Right atrium auricular region (tissue), 2 donors: Measurements from ENCODE around the gene EYA2. TPM values are rescaled to one million over a fixed set of nuclear protein-coding genes. Genes with fewer than 3 reads are reported as not detected.

Source experiments
- DNase-seq: peaks from one replicate; pipeline ENCODE4 v3.0.0-alpha.2; 2019; ENCODE audit warnings: low spot score
- H3K27ac ChIP-seq, 2 donors: fragments of 200-600 bp; sonication (generic); 1 replicate in 1 of 2; 2 replicates in 1 of 2; pipeline ENCODE4 v1.5.1; 2016 to 2019
- H3K27me3 ChIP-seq, 2 donors: fragments of 200-600 bp; sonication (generic); one replicate each; pipeline versions ENCODE4 v1.5.1 to v1.6.0; 2017 to 2019
- H3K36me3 ChIP-seq: fragments of 200-600 bp; sonication (generic); one replicate; pipeline ENCODE4 v1.5.1; 2016
- H3K4me1 ChIP-seq, 2 donors: fragments of 200-600 bp; sonication (generic); one replicate each; pipeline versions ENCODE4 v1.5.1 to v1.6.0; 2017 to 2019
- H3K4me3 ChIP-seq, 2 donors: fragments of 200-600 bp; sonication (generic); 1 replicate in 1 of 2; 2 replicates in 1 of 2; pipeline ENCODE4 v1.5.1; 2017 to 2019; ENCODE audit warnings: mild to moderate bottlenecking in 1 of 2, moderate library complexity in 1 of 2
- H3K9me3 ChIP-seq, 2 donors: fragments of 200-600 bp; sonication (generic); one replicate each; pipeline ENCODE4 v1.5.1; 2019
- total RNA-seq, 2 donors: library from RNA; depleted of rRNA; stranded (reverse); fragments of >200 nt; gene quantifications; one replicate each; pipeline ENCODE4 v1.1.0, GENCODE V29; 2016
- TF ChIP-seq, protein P1 (sequence below), 2 donors: fragments of 200-600 bp; sonication (generic); IDR thresholded peaks; one replicate each; pipeline ENCODE4 v1.5.1; 2019; ENCODE audit warnings: antibody characterized with exemption in 2 of 2

The EYA2 gene
- total RNA-seq, 2 donors from 2014 or later: 0.30 to 2.6 TPM

DNA sequence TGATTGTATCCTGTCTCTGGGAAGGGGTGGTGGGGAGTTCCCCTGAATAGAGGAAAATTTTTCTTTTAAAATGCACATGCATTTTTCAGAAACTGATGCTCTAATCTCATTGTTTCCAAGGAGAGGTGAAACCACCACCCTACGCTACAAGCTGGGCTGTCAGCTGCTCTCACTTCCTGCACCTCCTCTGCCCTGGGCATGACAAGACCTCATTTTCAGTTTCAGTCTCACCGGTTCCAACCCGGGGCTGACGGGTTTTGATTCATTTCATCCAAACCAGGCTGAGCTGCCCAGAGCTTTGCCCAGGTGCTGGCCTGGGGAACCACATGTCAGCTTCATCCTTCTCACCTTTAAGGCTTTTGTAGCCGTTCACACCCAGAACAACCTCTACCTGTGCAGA is 99.7 kb downstream of the EYA2 start:
- H3K36me3 ChIP-seq: no peaks in the 10 kb centered on the region
- no peak overlapping the region for H3K4me3 ChIP-seq
- no peaks in the 10 kb centered on the region for H3K9me3 ChIP-seq
- no peaks in the 10 kb centered on the region for H3K27me3 ChIP-seq
- no peak overlapping the region for H3K27ac ChIP-seq
- H3K4me1 ChIP-seq: no peaks in the 10 kb centered on the region
- no peak for DNase-seq
- TF ChIP-seq, protein P1, sequence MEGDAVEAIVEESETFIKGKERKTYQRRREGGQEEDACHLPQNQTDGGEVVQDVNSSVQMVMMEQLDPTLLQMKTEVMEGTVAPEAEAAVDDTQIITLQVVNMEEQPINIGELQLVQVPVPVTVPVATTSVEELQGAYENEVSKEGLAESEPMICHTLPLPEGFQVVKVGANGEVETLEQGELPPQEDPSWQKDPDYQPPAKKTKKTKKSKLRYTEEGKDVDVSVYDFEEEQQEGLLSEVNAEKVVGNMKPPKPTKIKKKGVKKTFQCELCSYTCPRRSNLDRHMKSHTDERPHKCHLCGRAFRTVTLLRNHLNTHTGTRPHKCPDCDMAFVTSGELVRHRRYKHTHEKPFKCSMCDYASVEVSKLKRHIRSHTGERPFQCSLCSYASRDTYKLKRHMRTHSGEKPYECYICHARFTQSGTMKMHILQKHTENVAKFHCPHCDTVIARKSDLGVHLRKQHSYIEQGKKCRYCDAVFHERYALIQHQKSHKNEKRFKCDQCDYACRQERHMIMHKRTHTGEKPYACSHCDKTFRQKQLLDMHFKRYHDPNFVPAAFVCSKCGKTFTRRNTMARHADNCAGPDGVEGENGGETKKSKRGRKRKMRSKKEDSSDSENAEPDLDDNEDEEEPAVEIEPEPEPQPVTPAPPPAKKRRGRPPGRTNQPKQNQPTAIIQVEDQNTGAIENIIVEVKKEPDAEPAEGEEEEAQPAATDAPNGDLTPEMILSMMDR (IDR thresholded peaks at IDR 0.05): no peak

DNA sequence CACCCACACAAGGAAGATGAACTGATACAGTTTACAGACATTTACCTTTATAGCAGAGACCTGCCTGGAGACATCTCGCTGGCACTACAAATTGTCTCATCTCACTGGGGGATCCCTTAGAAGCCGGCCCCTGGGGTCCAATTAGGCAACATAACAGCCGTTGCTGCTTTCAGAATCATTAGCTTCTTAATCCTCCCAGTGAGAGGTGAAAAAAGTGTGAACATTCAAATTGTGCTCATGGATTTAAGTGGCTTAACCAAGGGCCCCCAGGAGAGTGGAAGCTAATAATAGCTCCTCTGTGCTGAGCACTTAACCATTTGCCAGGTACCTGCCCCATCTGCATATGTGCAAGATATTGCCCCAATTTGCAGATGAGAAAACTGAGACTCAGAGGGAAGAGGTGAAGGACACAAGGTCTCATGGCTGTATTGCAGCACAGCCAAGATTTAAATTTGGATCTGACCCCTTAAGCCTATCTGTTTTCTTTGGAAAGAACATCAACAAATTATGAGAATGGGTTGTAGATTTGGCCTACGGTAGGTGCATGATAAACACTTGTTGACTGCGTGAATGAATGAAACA is 101.0 kb downstream of the EYA2 start:
- no peak overlapping the region for H3K4me3 ChIP-seq
- TF ChIP-seq, protein P1 (IDR thresholded peaks at IDR 0.05): no peak
- no peaks in the 10 kb centered on the region for H3K9me3 ChIP-seq
- H3K27ac ChIP-seq: no peak overlapping the region
- no peaks in the 10 kb centered on the region for H3K4me1 ChIP-seq
- no peaks in the 10 kb centered on the region for H3K36me3 ChIP-seq
- no peaks in the 10 kb centered on the region for H3K27me3 ChIP-seq
- DNase-seq: no peak

DNA sequence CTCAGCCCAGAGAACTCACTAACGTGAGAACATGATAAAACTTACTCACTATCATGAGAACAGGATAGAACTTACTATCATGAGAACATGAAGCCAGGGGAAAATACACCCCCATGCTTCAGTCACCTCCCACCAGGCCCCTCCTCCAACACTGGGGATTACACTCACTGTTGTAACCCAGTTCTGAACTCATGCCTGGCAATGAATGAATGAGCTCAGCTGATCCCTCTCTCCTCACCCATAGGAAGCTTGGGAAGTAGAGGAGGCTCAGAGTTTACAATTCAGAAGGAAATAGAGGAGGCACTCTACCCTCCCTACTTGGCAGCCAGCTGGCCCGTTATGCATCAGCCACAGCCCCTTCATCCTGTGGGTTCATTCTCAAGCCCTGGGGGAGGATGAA is 102.5 kb downstream of the EYA2 start:
- TF ChIP-seq, protein P1 (IDR thresholded peaks at IDR 0.05): no peak
- Histone ChIP-seq H3K4me3 (no peak overlapping the region), H3K9me3 (no peaks in the 10 kb centered on the region), H3K27ac (no peak overlapping the region), H3K27me3 (no peaks in the 10 kb centered on the region), H3K36me3 (no peaks in the 10 kb centered on the region), H3K4me1 (no peaks in the 10 kb centered on the region)
- DNase-seq: no peak

DNA sequence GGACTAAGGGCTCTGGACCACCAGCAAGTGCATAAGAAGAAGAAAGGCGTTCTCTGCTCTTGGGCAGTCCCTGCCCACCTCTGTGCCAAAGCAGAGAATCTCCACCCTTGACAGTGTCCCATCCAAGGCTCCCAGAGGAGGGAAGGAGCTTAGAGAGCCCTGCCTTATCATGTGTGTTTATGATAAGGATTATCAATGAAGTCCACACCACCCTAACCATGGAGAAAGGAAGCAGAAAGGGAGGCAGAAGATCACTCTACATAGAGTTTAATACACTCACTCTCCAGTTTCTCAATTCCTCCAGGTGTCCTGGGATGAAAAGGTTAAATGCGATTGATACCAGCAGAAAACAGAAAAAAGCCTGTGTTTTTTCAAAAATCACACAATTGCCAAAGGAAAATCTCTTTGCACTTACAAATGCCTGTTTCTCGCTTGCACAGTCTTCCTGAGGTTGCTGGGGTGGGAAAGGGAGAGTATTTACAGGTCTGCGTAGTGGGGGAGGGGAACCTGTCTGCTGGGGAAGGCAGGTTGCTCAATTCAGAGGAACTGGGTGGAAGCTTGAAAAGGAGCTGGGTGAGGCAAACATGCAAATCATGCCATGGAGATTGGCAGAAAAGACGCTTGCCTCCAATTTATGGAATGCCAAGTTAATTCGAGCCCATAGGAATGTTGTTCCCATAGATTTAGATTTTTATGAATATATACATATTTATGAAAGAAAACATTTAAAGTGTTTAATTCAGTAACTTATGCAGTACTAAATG is 104.0 kb downstream of the EYA2 start:
- DNase-seq: no peak
- H3K4me3 ChIP-seq: no peak overlapping the region
- H3K36me3 ChIP-seq: no peaks in the 10 kb centered on the region
- no peaks in the 10 kb centered on the region for H3K9me3 ChIP-seq
- H3K27ac ChIP-seq: no peak overlapping the region
- no peaks in the 10 kb centered on the region for H3K4me1 ChIP-seq
- TF ChIP-seq, protein P1 (IDR thresholded peaks at IDR 0.05): no peak
- H3K27me3 ChIP-seq: no peaks in the 10 kb centered on the region

DNA sequence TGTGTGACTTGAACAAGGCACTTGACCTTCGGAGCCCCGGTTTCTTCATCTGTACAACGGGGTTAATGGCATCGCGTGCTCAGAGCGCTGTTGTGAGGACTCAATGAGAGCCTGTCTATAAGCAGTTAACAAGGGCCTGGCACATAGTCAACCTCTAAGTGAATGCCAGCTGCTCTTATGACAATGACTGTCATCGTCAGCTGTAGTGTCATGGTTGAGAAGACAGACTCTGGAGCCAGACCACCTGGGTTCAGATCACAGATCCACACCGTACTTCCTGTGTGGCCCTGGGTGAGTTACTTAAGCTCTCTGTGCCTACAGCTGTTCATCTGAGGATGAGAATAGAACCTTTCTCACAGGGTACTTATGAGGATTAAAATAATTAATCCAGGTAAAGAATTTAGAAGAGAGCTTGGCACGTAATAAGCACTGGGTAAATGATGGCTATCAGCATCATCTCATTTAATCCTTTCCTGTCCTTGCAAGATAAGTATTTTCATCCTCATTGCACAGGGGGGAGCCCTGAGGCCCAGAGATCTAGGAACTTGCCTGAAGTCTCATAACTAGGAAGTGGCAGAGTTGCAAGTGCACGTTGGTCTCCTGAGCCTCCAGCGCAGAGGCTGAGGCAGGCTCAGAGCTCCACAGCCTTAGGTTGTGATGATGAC is 105.3 kb downstream of the EYA2 start:
- no peaks in the 10 kb centered on the region for H3K9me3 ChIP-seq
- no peaks in the 10 kb centered on the region for H3K27me3 ChIP-seq
- no peaks in the 10 kb centered on the region for H3K4me1 ChIP-seq
- no peak for DNase-seq
- H3K36me3 ChIP-seq: no peaks in the 10 kb centered on the region
- no peak overlapping the region for H3K27ac ChIP-seq
- TF ChIP-seq, protein P1 (IDR thresholded peaks at IDR 0.05): no peak
- H3K4me3 ChIP-seq: no peak overlapping the region
